Activated CD8-positive, alpha-beta memory T cell treated with anti-CD3 and anti-CD28 coated beads, Interleukin-2, amount 10 ng/mL, durations not matched to agents 7 days and 5 days (primary cell): ENCODE measurements around the gene FBXO31. TPM values are rescaled to one million over a fixed set of nuclear protein-coding genes. Genes with fewer than 3 reads are reported as not detected.
"Not testable (repeated sequence)": the region's sequence is repeated elsewhere in the genome, so short reads cannot be mapped to it uniquely, and the experiment has no call there.

Source experiments
- ATAC-seq: fragments of 150-1000 bp; cut with Tn5 transposase; one replicate; pipeline ENCODE4 v1.10.0; 2021; ENCODE audit warnings: moderate library complexity
- CTCF ChIA-PET: fragments of 350-600 bp; sonication (Branson Sonifier 250); formaldehyde crosslinking; loops from one replicate; lab custom pipeline; 2021; ENCODE audit warnings: antibody characterized with exemption; lab: Charles Lee
- DNase-seq: peaks from one replicate; pipeline ENCODE4 v3.0.0-alpha.2; 2020
- H3K27ac Mint-ChIP-seq: one replicate; pipeline ENCODE4 v1.8.0; 2021; ENCODE audit warnings: mild to moderate bottlenecking, mixed read lengths
- H3K27me3 Mint-ChIP-seq: one replicate; pipeline ENCODE4 v1.8.0; 2021; ENCODE audit warnings: mixed read lengths
- H3K36me3 Mint-ChIP-seq: one replicate; pipeline ENCODE4 v1.8.0; 2021; ENCODE audit warnings: mild to moderate bottlenecking, mixed read lengths
- H3K4me1 Mint-ChIP-seq: one replicate; pipeline ENCODE4 v1.8.0; 2021; ENCODE audit warnings: mixed read lengths
- H3K4me3 Mint-ChIP-seq: one replicate; pipeline ENCODE4 v1.8.0; 2021; ENCODE audit warnings: mild to moderate bottlenecking, moderate library complexity, mixed read lengths
- H3K9me3 Mint-ChIP-seq: one replicate; pipeline ENCODE4 v1.8.0; 2022; ENCODE audit warnings: low read depth, mixed read lengths
- total RNA-seq, 2 experiments: library from RNA; stranded (reverse); gene quantifications; one replicate each; pipeline ENCODE4 v1.2.3, GENCODE V29; 2021

Gene FBXO31
- total RNA-seq, 2 experiments from 2014 or later, result 38.8 TPM

GRCh38 chr16:87406495-87407088 is 23.0 kb upstream of the FBXO31 start:
- Mint-ChIP-seq H3K4me1 (peaks cover 3% of the 10 kb centered on the region), H3K9me3 (no peaks in the 10 kb centered on the region), H3K4me3 (no peak overlapping the region), H3K36me3 (peaks cover 9% of the 10 kb centered on the region), H3K27me3 (no peaks in the 10 kb centered on the region), H3K27ac (no peak overlapping the region)
- no peak for DNase-seq
- CTCF ChIA-PET, result interaction anchor here (1.4 to 1.9 kb wide), 2 partner anchors 13 to 230 kb away, joined by 5 read pairs; no protein-coding TSS in a partner anchor
- ATAC-seq, result no peak

DNA sequence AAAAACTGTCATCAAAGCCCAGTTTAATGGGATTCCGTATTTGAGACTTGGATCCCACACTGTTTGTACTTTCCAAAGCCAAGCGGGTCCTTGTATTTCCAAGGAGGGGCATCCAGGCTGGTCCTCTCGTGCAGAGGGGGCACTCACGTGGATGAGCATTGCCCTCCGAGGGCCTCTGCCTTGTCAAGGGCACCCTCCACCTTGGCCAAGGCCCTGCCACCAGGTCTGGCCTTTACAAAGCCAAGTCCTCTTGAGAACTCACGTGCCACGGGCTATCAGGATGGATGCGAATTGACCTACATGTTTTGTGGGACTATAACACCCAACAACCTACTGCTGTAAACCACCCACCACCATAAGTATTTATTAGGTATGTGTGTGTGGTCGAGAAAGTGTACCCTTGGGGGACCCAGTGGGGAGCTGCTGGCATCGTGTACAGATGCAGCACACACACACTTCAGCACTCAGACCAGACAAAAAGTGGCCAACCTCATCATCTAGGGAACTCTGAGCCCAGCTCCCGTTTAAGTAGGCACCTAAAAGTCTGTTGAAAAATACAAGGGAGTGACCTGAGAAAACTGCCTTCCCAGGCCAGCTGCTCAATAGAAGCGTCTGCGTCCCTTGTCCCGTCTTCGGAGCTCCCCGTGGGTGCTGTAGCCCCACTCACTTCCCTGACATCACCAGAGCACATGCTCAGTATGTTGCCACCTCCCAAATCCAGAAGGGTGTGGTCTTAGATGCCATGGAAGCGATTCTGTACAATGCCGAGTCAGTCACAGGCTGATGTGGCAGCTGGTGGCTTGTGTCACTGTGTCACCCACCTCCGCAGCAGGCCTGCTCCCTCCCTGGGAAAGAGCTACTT is 21.4 kb upstream of the FBXO31 start:
- Mint-ChIP-seq H3K27ac (no peak overlapping the region), H3K36me3 (peaks cover 13% of the 10 kb centered on the region), H3K4me1 (peaks cover 3% of the 10 kb centered on the region), H3K27me3 (no peaks in the 10 kb centered on the region), H3K9me3 (no peaks in the 10 kb centered on the region), H3K4me3 (no peak overlapping the region)
- no peak for DNase-seq
- CTCF ChIA-PET, result interaction anchor here (1.9 kb wide), 1 partner anchor 11 kb away, joined by 5 read pairs; no protein-coding TSS in a partner anchor
- ATAC-seq, result no peak

GRCh38 chr16:87395181-87395842 is 11.7 kb upstream of the FBXO31 start:
- peak overlapping the region; percentile 15 for H3K27ac Mint-ChIP-seq
- H3K9me3 Mint-ChIP-seq, result no peaks in the 10 kb centered on the region
- H3K36me3 Mint-ChIP-seq, result peaks cover 13% of the 10 kb centered on the region
- no peaks in the 10 kb centered on the region for H3K27me3 Mint-ChIP-seq
- CTCF ChIA-PET, result interaction anchor here (1.1 to 2.4 kb wide), 5 partner anchors 12 to 370 kb away, joined by 3 to 14 read pairs (median 3); partner anchors contain the start of gene KLHDC4
- H3K4me3 Mint-ChIP-seq, result no peak overlapping the region
- H3K4me1 Mint-ChIP-seq, result peaks cover 31% of the 10 kb centered on the region
- DNase-seq (no peak), ATAC-seq (no peak)

- peaks cover 39% of the 10 kb centered on the region for H3K4me1 Mint-ChIP-seq
Observed at GRCh38 chr16:87393680-87394055, 10.1 kb upstream of the FBXO31 start.

DNA sequence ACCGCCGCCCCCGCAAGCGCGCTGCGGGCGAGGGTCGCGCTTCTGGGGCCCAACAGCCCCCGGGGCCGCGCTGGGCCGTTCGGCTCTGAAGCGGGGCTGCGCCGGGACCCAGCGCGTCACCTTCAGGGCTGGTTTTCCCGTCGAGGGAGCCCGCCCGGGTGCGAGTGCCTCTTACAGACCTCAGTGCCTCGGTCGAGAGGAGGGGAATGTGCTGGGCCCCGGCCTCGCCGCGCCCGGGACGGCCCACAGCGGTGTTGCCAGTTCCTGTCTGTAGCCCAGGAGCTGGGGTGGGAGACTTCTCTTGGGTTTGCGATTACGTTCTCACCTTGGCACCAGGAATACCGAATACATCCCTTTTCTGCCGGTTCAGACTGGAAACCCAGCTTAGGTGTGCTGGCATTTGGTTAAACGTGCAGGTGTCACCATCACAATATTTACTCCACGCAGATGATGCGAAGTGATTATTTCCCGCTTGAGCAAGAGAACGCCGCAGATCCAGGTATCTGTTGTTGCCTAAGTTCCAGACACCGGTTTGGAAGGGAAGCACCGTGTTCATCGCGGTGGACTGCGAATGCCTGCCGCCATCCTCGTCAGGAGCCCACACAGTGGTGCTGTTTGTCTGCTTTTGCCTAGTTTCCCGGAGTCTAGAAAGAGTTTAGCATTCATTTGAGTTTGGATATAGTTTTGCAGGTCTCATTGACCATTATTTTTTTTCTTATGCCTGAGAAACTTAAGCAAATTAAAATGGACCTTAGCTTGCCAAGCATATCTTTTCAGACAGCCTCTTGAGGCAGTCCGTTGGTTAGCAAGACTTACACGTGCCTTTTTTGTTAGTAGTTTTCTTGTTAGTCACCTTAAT is 9.5 kb upstream of the FBXO31 start:
- DNase-seq (peak; percentile 71), ATAC-seq (no peak)
- CTCF ChIA-PET, result interaction anchor here (0.7 to 2.4 kb wide), 9 partner anchors 9 to 376 kb away, joined by 3 to 14 read pairs (median 5); partner anchors contain the start of genes FBXO31 and KLHDC4
- Mint-ChIP-seq H3K27me3 (no peaks in the 10 kb centered on the region), H3K27ac (peak overlapping the region; percentile 92), H3K4me1 (peaks cover 45% of the 10 kb centered on the region), H3K9me3 (no peaks in the 10 kb centered on the region), H3K36me3 (peaks cover 5% of the 10 kb centered on the region), H3K4me3 (peak overlapping the region; percentile 84)

More at GRCh38 chr16:87393680-87394055, 10.1 kb upstream of the FBXO31 start:
- ATAC-seq (no peak), DNase-seq (no peak)
- Mint-ChIP-seq H3K4me3 (peak overlapping the region; percentile 84), H3K9me3 (no peaks in the 10 kb centered on the region), H3K27ac (peak overlapping the region; percentile 92), H3K36me3 (peaks cover 8% of the 10 kb centered on the region), H3K27me3 (no peaks in the 10 kb centered on the region)
- CTCF ChIA-PET, result interaction anchor here (0.7 to 2.4 kb wide), 12 partner anchors 9 to 375 kb away, joined by 3 to 14 read pairs (median 5); partner anchors contain the start of genes C16orf95, FBXO31 and KLHDC4

- Mint-ChIP-seq H3K9me3 (no peaks in the 10 kb centered on the region), H3K36me3 (peaks cover 5% of the 10 kb centered on the region)
Observed at GRCh38 chr16:87391950-87392820, 8.6 kb upstream of the FBXO31 start, which contains the start of gene MAP1LC3B. MAP1LC3B (plus strand) TSS chr16:87392336; CDS start chr16:87392428, 92 bp downstream.

GRCh38 chr16:87391324-87391949 is 7.9 kb upstream of the FBXO31 start:
- peaks cover 55% of the 10 kb centered on the region for H3K4me1 Mint-ChIP-seq
- no peaks in the 10 kb centered on the region for H3K27me3 Mint-ChIP-seq
- H3K36me3 Mint-ChIP-seq, result peaks cover 3% of the 10 kb centered on the region
- no peak for ATAC-seq
- peak overlapping the region; percentile 95 for H3K27ac Mint-ChIP-seq
- no peaks in the 10 kb centered on the region for H3K9me3 Mint-ChIP-seq
- H3K4me3 Mint-ChIP-seq, result peak overlapping the region; percentile 81
- CTCF ChIA-PET, result no interaction called here
- DNase-seq, result no peak

More at GRCh38 chr16:87391950-87392820, 8.6 kb upstream of the FBXO31 start, which contains the start of gene MAP1LC3B:
- Mint-ChIP-seq H3K4me3 (peak within 1 kb of the TSS; percentile 84), H3K4me1 (peaks cover 53% of the 10 kb centered on the region), H3K27ac (peak within 1 kb of the TSS; percentile 95), H3K27me3 (no peaks in the 10 kb centered on the region)
- ATAC-seq (peak; percentile 65), DNase-seq (peak; percentile 97)
- CTCF ChIA-PET, result interaction anchor here (1.1 to 1.4 kb wide), 3 partner anchors 8 to 313 kb away, joined by 3 to 4 read pairs (median 3); partner anchors contain the start of gene FBXO31

DNA sequence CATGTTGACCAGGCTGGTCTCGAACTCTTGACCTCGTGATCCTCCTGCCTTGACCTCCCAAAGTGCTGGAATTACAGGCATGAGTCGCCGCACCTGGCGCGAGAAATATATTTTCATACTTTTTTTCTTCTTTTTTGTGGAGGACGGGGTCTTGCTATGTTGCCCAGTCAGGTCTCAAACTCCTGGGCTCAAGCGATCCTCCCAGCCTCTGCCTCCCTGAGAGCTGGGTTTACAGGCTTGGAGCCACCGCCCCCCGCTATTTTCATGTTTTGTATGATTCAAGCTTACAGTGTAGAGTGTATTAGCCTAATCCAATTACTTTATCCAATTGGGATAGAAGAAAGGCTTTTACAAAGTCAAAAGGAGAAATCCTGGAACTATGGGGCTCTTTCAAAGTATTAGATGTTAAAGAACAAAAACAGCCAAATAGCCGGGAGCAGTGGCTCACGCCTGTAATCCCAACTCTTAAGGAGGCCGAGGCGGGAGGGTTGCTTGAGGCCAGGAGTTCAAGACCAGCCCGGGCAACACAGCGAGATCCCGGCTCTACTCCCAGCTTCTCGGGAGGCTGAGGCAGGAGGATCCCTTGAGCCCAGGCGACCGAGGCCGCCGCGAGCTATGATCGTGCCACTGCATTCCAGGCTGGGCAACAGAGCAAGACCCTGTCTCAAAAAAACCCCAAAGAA is 7.2 kb upstream of the FBXO31 start:
- Mint-ChIP-seq H3K27me3 (no peaks in the 10 kb centered on the region), H3K4me1 (peaks cover 58% of the 10 kb centered on the region), H3K9me3 (no peaks in the 10 kb centered on the region), H3K27ac (peak overlapping the region; percentile 95), H3K4me3 (peak overlapping the region; percentile 81), H3K36me3 (peaks cover 2% of the 10 kb centered on the region)
- ATAC-seq, result no peak
- no peak for DNase-seq
- CTCF ChIA-PET, result no interaction called here

GRCh38 chr16:87389914-87390313 is 6.3 kb upstream of the FBXO31 start:
- H3K27me3 Mint-ChIP-seq, DNase-seq, CTCF ChIA-PET, H3K9me3 Mint-ChIP-seq, H3K4me3 Mint-ChIP-seq, ATAC-seq, H3K36me3 Mint-ChIP-seq: not testable (repeated sequence)
- H3K27ac Mint-ChIP-seq, result peak overlapping the region; percentile 76
- H3K4me1 Mint-ChIP-seq, result peaks cover 57% of the 10 kb centered on the region

GRCh38 chr16:87389245-87389644 is 5.7 kb upstream of the FBXO31 start:
- Mint-ChIP-seq H3K4me3 (no peak overlapping the region), H3K27ac (peak overlapping the region; percentile 76), H3K27me3 (no peaks in the 10 kb centered on the region), H3K36me3 (no peaks in the 10 kb centered on the region), H3K9me3 (no peaks in the 10 kb centered on the region), H3K4me1 (peaks cover 55% of the 10 kb centered on the region)
- CTCF ChIA-PET, result interaction anchor here (1.6 to 1.9 kb wide), 3 partner anchors 65 to 391 kb away, joined by 3 to 5 read pairs (median 4); no protein-coding TSS in a partner anchor
- no peak for ATAC-seq
- DNase-seq, result no peak

DNA sequence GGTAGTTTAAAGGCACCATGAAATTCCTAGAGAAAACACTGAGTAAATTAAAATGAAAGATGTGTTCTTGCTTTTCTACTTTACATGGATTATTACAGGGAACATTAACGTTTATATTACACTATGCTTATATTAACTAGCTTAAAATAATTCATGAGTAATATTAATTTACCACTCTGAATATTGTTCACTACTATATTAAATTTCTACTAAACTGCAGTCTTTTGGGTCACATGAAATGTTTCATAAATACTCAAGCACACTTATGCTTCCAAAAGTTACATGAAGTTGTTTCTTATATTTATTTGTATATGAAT is 5.2 kb upstream of the FBXO31 start:
- ATAC-seq (no peak), DNase-seq (no peak)
- peaks cover 51% of the 10 kb centered on the region for H3K4me1 Mint-ChIP-seq
- CTCF ChIA-PET, result interaction anchor here (0.8 to 1.9 kb wide), 6 partner anchors 13 to 391 kb away, joined by 3 to 5 read pairs (median 4); partner anchors contain the start of gene C16orf95
- H3K9me3 Mint-ChIP-seq, result no peaks in the 10 kb centered on the region
- peak overlapping the region; percentile 91 for H3K27ac Mint-ChIP-seq
- no peaks in the 10 kb centered on the region for H3K27me3 Mint-ChIP-seq
- peak overlapping the region; percentile 65 for H3K4me3 Mint-ChIP-seq
- peaks cover 2% of the 10 kb centered on the region for H3K36me3 Mint-ChIP-seq
